Esophagus squamous epithelium (tissue), 5 donors: Measurements from ENCODE around the gene IL1RAPL1. TPM values are rescaled to one million over a fixed set of nuclear protein-coding genes. Genes with fewer than 3 reads are reported as not detected.

Experiments
- DNase-seq: peaks from one replicate; lab custom pipeline; 2025; lab: John Stamatoyannopoulos, UW
- H3K27ac ChIP-seq, 4 donors: fragments of 200-600 bp; sonication (generic); one replicate each; pipeline ENCODE4 v1.5.1; 2016 to 2019; ENCODE audit warnings: mild to moderate bottlenecking in 1 of 4
- H3K27me3 ChIP-seq, 4 donors: fragments of 200-600 bp; sonication (generic); 1 replicate in 3 of 4; 2 replicates in 1 of 4; pipeline versions ENCODE4 v1.5.1 to v1.6.0; 2017 to 2021; ENCODE audit warnings: antibody characterized with exemption in 1 of 4
- H3K36me3 ChIP-seq, 3 donors: fragments of 200-600 bp; sonication (generic); one replicate each; pipeline ENCODE4 v1.5.1; 2016 to 2019
- H3K4me1 ChIP-seq, 3 donors: fragments of 200-600 bp; sonication (generic); one replicate each; pipeline ENCODE4 v1.5.1; 2017 to 2019
- H3K4me3 ChIP-seq, 4 donors: fragments of 200-600 bp; sonication (generic); 1 replicate in 3 of 4; 2 replicates in 1 of 4; pipeline ENCODE4 v1.5.1; 2016 to 2019; ENCODE audit warnings: mild to moderate bottlenecking in 2 of 4, moderate library complexity in 1 of 4
- H3K9me3 ChIP-seq, 3 donors: fragments of 200-600 bp; sonication (generic); one replicate each; pipeline ENCODE4 v1.5.1; 2016 to 2019
- CTCF ChIP-seq, 6 experiments: fragments of 450-650 bp in 4 of 6; fragments of 200-600 bp in 2 of 6; sonication (generic) in 2 of 6; IDR thresholded peaks; one replicate each; pipeline ENCODE4 v1.5.1; 2016 to 2019; ENCODE audit warnings: antibody characterized with exemption in 6 of 6, mild to moderate bottlenecking in 4 of 6, moderate library complexity in 4 of 6
- POLR2A ChIP-seq, 4 donors: fragments of 450-650 bp; IDR thresholded peaks; one replicate each; pipeline ENCODE4 v1.6.1; 2017; ENCODE audit warnings: antibody characterized with exemption in 4 of 4, mild to moderate bottlenecking in 4 of 4, moderate library complexity in 3 of 4
- WGBS, 2 donors: methylation state at CpG; one replicate each; pipeline ENCODE4 v1.1.5; 2018; 5-methylcytosine and 5-hydroxymethylcytosine counted together
- intact Hi-C: fragments of 100-400 bp; cut with DNase I; formaldehyde crosslinking; loops from one replicate; pipeline ENCODE4 v1.15.0; 2022
- total RNA-seq, 4 donors: library from RNA; depleted of rRNA; stranded (reverse); fragments of >200 nt; gene quantifications; one replicate each; pipeline ENCODE4 v1.1.0, GENCODE V29; 2016
- donor health status: DM: yes; HTN: yes; CAD: no.

Gene IL1RAPL1
- total RNA-seq, 4 donors from 2014 or later: 0.09 to 0.19 (median 0.13) TPM; not detected in 1

- WGBS, 2 donors: 44 to 69% methylated on average over 3 of the region's 3 CpGs
Observed at GRCh38 chrX:28649541-28649940, 62.3 kb downstream of the IL1RAPL1 start.

GRCh38 chrX:28651186-28651585, 63.9 kb downstream of the IL1RAPL1 start:
- WGBS, 2 donors: 61 to 64% methylated on average over 1 of the region's 1 CpG
- H3K27ac ChIP-seq: no peak overlapping the region
- intact Hi-C loops: no loop called here
- no peaks in the 10 kb centered on the region for H3K9me3 ChIP-seq
- DNase-seq: no peak
- H3K36me3 ChIP-seq: no peaks in the 10 kb centered on the region
- no peak for TF ChIP-seq CTCF (IDR thresholded peaks at IDR 0.05)
- no peak for TF ChIP-seq POLR2A (IDR thresholded peaks at IDR 0.05)
- no peaks in the 10 kb centered on the region for H3K27me3 ChIP-seq
- no peak overlapping the region for H3K4me3 ChIP-seq
- no peaks in the 10 kb centered on the region for H3K4me1 ChIP-seq

More at GRCh38 chrX:28649541-28649940, 62.3 kb downstream of the IL1RAPL1 start:
- H3K27ac ChIP-seq: no peak overlapping the region
- TF ChIP-seq CTCF (IDR thresholded peaks at IDR 0.05) (no peak), POLR2A (IDR thresholded peaks at IDR 0.05) (no peak)
- H3K4me3 ChIP-seq: no peak overlapping the region
- H3K4me1 ChIP-seq: no peaks in the 10 kb centered on the region
- H3K27me3 ChIP-seq: no peaks in the 10 kb centered on the region
- no peaks in the 10 kb centered on the region for H3K9me3 ChIP-seq
- no peaks in the 10 kb centered on the region for H3K36me3 ChIP-seq
- no peak for DNase-seq
- intact Hi-C loops: no loop called here

GRCh38 chrX:28659269-28659668, 72.0 kb downstream of the IL1RAPL1 start:
- Histone ChIP-seq H3K27me3 (no peaks in the 10 kb centered on the region), H3K4me3 (no peak overlapping the region), H3K36me3 (no peaks in the 10 kb centered on the region), H3K27ac (no peak overlapping the region), H3K9me3 (no peaks in the 10 kb centered on the region), H3K4me1 (no peaks in the 10 kb centered on the region)
- TF ChIP-seq CTCF (IDR thresholded peaks at IDR 0.05): no peak
- TF ChIP-seq POLR2A (IDR thresholded peaks at IDR 0.05): no peak
- DNase-seq: no peak
- WGBS, 2 donors: 75 to 95% methylated on average over 11 to 21 of the region's 23 CpGs
- intact Hi-C loops: no loop called here

GRCh38 chrX:28665778-28666177, 78.5 kb downstream of the IL1RAPL1 start:
- Histone ChIP-seq H3K4me1 (no peaks in the 10 kb centered on the region), H3K27me3 (no peaks in the 10 kb centered on the region), H3K27ac (no peak overlapping the region), H3K36me3 (no peaks in the 10 kb centered on the region), H3K9me3 (no peaks in the 10 kb centered on the region), H3K4me3 (no peak overlapping the region)
- intact Hi-C loops: no loop called here
- no peak for DNase-seq
- TF ChIP-seq POLR2A (IDR thresholded peaks at IDR 0.05): no peak
- no peak for TF ChIP-seq CTCF (IDR thresholded peaks at IDR 0.05)
- WGBS, 2 donors: 88 to 93% methylated on average over 6 to 7 of the region's 10 CpGs

- no peak for DNase-seq
- WGBS, 2 donors: 90 to 97% methylated on average over 5 to 10 of the region's 13 CpGs
- TF ChIP-seq POLR2A (IDR thresholded peaks at IDR 0.05): no peak
- no peak for TF ChIP-seq CTCF (IDR thresholded peaks at IDR 0.05)
- H3K27ac ChIP-seq: no peak overlapping the region
- H3K4me3 ChIP-seq: no peak overlapping the region
- H3K9me3 ChIP-seq: no peaks in the 10 kb centered on the region
- H3K27me3 ChIP-seq: no peaks in the 10 kb centered on the region
- H3K4me1 ChIP-seq: no peaks in the 10 kb centered on the region
- H3K36me3 ChIP-seq: no peaks in the 10 kb centered on the region
- intact Hi-C loops: no loop called here
Observed at GRCh38 chrX:28668303-28668702, 81.1 kb downstream of the IL1RAPL1 start.
